K562 (cell line): ENCODE measurements around the gene MEF2C. TPM values are rescaled to one million over a fixed set of nuclear protein-coding genes. Genes with fewer than 3 reads are reported as not detected.

Experiments
- HDAC1 ChIP-seq, 2 experiments: fragments of 450-650 bp; IDR thresholded peaks; 2 replicates each; pipeline ENCODE4 v1.6.1; 2016 to 2017; ENCODE audit warnings: inconsistent platforms in 1 of 2, mild to moderate bottlenecking in 1 of 2, moderate library complexity in 1 of 2
- NEUROD1 ChIP-seq: fragments of 150-350 bp; IDR thresholded peaks from 2 replicates; pipeline ENCODE4 v1.6.1; 2014; ENCODE audit warnings: borderline replicate concordance, low read length, low read depth; ENCODE audit not compliant: partially characterized antibody
- RBM15 ChIP-seq: fragments of 200-400 bp; formaldehyde crosslinking; IDR thresholded peaks from 2 replicates; pipeline ENCODE4 v1.6.1; 2018; ENCODE audit warnings: mild to moderate bottlenecking, low read length, moderate library complexity; ENCODE audit not compliant: insufficient read depth
- RBM22 ChIP-seq: fragments of 200-400 bp; formaldehyde crosslinking; IDR thresholded peaks from 2 replicates; pipeline ENCODE4 v1.6.1; 2018; ENCODE audit warnings: low read length, low read depth; ENCODE audit not compliant: poor library complexity, severe bottlenecking
- RCOR1 ChIP-seq, 2 experiments: IDR thresholded peaks; 2 replicates each; pipeline ENCODE4 v1.6.1; 2012; ENCODE audit warnings: low read depth in 2 of 2, low read length in 2 of 2, borderline replicate concordance in 1 of 2, improper control_type of control experiment in 1 of 2
- SNRNP70 ChIP-seq: fragments of 200-400 bp; formaldehyde crosslinking; optimal IDR thresholded peaks from 2 replicates; pipeline ENCODE3; 2017; ENCODE audit warnings: low read depth, low read length
- ZBTB7A ChIP-seq: IDR thresholded peaks from 2 replicates; pipeline ENCODE4 v1.6.1; 2011; ENCODE audit warnings: low read depth, mild to moderate bottlenecking, low read length, moderate library complexity, borderline replicate concordance; ENCODE audit not compliant: control insufficient read depth
- polyA plus RNA-seq, 8 experiments: library from polyadenylated mRNA; depleted of rRNA in 4 of 8; stranded (reverse) in 5 of 8; unstranded in 3 of 8; fragments of >200 nt; fragmentation: Nextera tagmentation in 2 of 8; fragmentation: Illumina TruSeq in 1 of 8; extraction: Ambion mirVana in 2 of 8; extraction: Trizol in 1 of 8; gene quantifications; 2 replicates each; pipeline versions ENCODE4 v1.2.1 to v1.2.3, GENCODE V29; 2011 to 2014; ENCODE audit warnings: inconsistent platforms in 1 of 8, missing spikeins in 1 of 8
- total RNA-seq, 7 experiments: library from RNA; depleted of rRNA in 6 of 7; stranded (reverse); fragments of >200 nt in 6 of 7; fragmentation: Illumina TruSeq in 2 of 7; extraction: Trizol in 2 of 7; gene quantifications; 2 replicates each; pipeline versions ENCODE4 v1.2.1 to v1.2.3, GENCODE V29; 2011 to 2021; ENCODE audit warnings: low replicate concordance in 1 of 7
- TF ChIP-seq, protein P1 (sequence below): fragments of 250-450 bp; sonication (Bioruptor Pico); IDR thresholded peaks from 2 replicates; pipeline ENCODE4 v1.4.0; 2020; ENCODE audit warnings: mild to moderate bottlenecking, moderate library complexity, borderline replicate concordance
- TF ChIP-seq, protein P2 (sequence below): fragments of 200-400 bp; formaldehyde crosslinking; IDR thresholded peaks from 2 replicates; pipeline ENCODE4 v1.6.1; 2017; ENCODE audit warnings: mild to moderate bottlenecking, low read depth, low read length, moderate library complexity
- TF ChIP-seq, protein P3 (sequence below): fragments of 250-450 bp; sonication (Bioruptor Pico); IDR thresholded peaks from 2 replicates; pipeline ENCODE4 v1.9.0; 2021; ENCODE audit warnings: mild to moderate bottlenecking
- TF ChIP-seq, protein P4 (sequence below): fragments of 250-450 bp; sonication (Bioruptor Pico); IDR thresholded peaks from 2 replicates; pipeline ENCODE4 v1.5.0; 2021; ENCODE audit warnings: mild to moderate bottlenecking, moderate library complexity
- TF ChIP-seq, protein P5 (sequence below), 2 experiments: fragments of 450-650 bp; conservative IDR thresholded peaks; 2 replicates each; pipeline ENCODE4 v1.6.1; 2017; ENCODE audit warnings: mild to moderate bottlenecking in 2 of 2, moderate library complexity in 2 of 2
- TF ChIP-seq, protein P6 (sequence below): fragments of 250-450 bp; sonication (Bioruptor Pico); IDR thresholded peaks from 2 replicates; pipeline ENCODE4 v1.8.0; 2021; ENCODE audit warnings: borderline replicate concordance, mild to moderate bottlenecking, moderate library complexity; ENCODE audit not compliant: poor library complexity, severe bottlenecking

MEF2C gene
- total and polyA plus RNA-seq, 9 of the 15 experiments (the other 6 are each of a cell fraction or from before 2014, with no cell fraction given) = 25.1 to 67.8 (median 58.3) TPM

DNA sequence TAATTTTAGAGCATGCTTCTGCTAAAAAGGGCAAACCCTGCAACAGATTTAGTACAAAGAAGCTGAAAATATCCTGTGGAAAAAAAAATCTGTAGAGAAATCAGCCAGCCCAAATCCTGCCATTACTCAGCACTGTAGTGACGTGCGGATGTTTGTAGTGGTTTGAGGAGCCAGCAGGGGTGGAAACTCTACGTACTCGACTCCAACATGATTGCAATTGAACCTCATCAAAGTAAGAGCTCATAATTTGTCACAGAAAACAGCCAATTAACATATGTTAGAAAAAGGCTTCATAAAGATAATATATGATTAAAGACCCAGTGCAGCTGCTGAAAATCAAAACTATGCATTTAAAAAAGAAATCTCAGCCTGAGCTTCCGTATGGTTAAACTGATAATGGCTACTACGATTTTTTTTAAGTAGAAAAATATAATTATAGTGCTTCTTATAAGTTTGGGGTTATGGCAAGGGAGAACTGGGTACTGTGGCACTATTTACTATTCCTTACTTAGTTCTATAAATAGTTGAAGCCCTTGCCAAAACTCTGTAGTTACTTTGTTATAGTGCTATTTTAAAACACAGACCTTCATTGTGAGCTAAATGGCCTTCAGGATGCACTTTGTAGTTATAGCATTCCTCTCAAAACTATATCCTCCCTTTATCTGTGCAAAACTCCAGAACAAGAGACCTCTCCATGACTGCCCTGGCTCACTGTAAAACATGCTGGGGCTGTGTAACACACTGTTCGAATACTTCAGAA is 49.4 kb downstream of the MEF2C start (continued):
- TF ChIP-seq, protein P1, sequence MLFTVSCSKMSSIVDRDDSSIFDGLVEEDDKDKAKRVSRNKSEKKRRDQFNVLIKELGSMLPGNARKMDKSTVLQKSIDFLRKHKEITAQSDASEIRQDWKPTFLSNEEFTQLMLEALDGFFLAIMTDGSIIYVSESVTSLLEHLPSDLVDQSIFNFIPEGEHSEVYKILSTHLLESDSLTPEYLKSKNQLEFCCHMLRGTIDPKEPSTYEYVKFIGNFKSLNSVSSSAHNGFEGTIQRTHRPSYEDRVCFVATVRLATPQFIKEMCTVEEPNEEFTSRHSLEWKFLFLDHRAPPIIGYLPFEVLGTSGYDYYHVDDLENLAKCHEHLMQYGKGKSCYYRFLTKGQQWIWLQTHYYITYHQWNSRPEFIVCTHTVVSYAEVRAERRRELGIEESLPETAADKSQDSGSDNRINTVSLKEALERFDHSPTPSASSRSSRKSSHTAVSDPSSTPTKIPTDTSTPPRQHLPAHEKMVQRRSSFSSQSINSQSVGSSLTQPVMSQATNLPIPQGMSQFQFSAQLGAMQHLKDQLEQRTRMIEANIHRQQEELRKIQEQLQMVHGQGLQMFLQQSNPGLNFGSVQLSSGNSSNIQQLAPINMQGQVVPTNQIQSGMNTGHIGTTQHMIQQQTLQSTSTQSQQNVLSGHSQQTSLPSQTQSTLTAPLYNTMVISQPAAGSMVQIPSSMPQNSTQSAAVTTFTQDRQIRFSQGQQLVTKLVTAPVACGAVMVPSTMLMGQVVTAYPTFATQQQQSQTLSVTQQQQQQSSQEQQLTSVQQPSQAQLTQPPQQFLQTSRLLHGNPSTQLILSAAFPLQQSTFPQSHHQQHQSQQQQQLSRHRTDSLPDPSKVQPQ (CRISPR knock-in tag) = no peak
- TF ChIP-seq ZBTB7A (no peak), RCOR1 (IDR thresholded peaks at IDR 0.05; ENCODE audit: borderline replicate concordance in 1 of 2, low read depth in 2 of 2, low read length in 2 of 2) (peak in 1 of 2 experiments; percentile 48; a peak in 1 of 4 replicates), NEUROD1 (no peak), SNRNP70 (no peak), HDAC1 (IDR thresholded peaks at IDR 0.05) (peak in 1 of 2 experiments; percentile 36; a peak in 1 of 4 replicates), RBM22 (no peak), RBM15 (no peak)
- TF ChIP-seq, protein P2, sequence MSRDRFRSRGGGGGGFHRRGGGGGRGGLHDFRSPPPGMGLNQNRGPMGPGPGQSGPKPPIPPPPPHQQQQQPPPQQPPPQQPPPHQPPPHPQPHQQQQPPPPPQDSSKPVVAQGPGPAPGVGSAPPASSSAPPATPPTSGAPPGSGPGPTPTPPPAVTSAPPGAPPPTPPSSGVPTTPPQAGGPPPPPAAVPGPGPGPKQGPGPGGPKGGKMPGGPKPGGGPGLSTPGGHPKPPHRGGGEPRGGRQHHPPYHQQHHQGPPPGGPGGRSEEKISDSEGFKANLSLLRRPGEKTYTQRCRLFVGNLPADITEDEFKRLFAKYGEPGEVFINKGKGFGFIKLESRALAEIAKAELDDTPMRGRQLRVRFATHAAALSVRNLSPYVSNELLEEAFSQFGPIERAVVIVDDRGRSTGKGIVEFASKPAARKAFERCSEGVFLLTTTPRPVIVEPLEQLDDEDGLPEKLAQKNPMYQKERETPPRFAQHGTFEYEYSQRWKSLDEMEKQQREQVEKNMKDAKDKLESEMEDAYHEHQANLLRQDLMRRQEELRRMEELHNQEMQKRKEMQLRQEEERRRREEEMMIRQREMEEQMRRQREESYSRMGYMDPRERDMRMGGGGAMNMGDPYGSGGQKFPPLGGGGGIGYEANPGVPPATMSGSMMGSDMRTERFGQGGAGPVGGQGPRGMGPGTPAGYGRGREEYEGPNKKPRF = no peak
- TF ChIP-seq, protein P3, sequence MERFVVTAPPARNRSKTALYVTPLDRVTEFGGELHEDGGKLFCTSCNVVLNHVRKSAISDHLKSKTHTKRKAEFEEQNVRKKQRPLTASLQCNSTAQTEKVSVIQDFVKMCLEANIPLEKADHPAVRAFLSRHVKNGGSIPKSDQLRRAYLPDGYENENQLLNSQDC (CRISPR knock-in tag) = no peak
- TF ChIP-seq, protein P4, sequence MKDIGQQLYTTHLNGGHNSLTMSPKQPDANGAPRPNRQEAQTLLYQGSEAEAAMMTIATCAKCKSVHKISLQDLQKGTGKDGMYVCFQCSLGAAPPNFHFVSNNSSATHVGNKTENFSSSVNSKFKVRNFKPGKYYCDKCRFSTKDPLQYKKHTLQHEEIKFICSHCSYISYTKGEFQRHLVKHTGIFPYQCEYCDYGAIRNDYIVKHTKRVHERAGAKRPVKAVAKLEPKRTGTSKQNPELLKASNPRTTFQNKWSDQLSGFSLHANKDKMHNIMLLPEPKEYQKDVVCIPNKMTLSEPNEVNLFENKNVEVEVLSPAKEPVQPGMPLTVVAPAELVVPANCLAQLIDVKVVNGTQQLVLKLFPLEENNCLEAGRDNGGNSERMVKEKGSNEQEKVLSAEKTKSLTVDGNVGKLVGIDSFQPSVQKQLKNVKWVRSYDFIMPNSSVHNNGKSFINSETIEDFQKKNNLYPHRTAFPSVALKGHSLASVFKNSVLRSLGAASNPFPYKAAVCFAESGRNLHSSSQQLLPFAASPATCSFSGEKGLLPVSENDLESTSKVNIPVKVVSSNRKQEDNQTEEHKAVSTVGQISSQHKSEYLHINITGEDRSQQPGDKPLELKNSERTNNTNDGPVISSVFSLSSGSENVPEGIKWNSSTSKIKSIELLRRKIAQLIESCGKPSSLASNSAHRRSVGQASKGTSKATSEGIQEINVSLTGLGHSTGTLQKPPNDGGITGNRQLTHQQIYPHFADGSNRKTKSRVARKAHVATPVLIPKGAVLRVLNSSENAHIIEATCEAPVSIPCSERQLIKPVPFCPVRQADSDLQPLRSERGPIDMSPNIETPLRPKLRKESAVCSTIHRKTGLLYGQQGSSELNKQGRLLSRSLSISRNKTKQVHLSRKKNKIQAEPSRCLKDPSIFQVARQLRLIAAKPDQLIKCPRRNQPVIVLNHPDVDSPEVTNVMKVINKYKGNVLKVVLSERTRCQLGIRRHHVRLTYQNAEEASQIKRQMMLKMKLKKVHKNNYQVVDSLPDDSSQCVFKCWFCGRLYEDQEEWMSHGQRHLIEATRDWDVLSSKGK (CRISPR knock-in tag) = no peak
- TF ChIP-seq, protein P5, sequence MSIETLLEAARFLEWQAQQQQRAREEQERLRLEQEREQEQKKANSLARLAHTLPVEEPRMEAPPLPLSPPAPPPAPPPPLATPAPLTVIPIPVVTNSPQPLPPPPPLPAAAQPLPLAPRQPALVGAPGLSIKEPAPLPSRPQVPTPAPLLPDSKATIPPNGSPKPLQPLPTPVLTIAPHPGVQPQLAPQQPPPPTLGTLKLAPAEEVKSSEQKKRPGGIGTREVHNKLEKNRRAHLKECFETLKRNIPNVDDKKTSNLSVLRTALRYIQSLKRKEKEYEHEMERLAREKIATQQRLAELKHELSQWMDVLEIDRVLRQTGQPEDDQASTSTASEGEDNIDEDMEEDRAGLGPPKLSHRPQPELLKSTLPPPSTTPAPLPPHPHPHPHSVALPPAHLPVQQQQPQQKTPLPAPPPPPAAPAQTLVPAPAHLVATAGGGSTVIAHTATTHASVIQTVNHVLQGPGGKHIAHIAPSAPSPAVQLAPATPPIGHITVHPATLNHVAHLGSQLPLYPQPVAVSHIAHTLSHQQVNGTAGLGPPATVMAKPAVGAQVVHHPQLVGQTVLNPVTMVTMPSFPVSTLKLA (conservative IDR thresholded peaks at IDR 0.05) = no peak
- TF ChIP-seq, protein P6, sequence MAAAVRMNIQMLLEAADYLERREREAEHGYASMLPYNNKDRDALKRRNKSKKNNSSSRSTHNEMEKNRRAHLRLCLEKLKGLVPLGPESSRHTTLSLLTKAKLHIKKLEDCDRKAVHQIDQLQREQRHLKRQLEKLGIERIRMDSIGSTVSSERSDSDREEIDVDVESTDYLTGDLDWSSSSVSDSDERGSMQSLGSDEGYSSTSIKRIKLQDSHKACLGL = no peak
